SIG-M5 (cell line): ENCODE measurements around the gene ZNF853.
"Not testable (repeated sequence)": the region's sequence is repeated elsewhere in the genome, so short reads cannot be mapped to it uniquely, and the experiment has no call there.

Experiments used
- DNase-seq: peaks from one replicate; lab custom pipeline; 2025; lab: John Stamatoyannopoulos, UW

ZNF853 gene

DNA sequence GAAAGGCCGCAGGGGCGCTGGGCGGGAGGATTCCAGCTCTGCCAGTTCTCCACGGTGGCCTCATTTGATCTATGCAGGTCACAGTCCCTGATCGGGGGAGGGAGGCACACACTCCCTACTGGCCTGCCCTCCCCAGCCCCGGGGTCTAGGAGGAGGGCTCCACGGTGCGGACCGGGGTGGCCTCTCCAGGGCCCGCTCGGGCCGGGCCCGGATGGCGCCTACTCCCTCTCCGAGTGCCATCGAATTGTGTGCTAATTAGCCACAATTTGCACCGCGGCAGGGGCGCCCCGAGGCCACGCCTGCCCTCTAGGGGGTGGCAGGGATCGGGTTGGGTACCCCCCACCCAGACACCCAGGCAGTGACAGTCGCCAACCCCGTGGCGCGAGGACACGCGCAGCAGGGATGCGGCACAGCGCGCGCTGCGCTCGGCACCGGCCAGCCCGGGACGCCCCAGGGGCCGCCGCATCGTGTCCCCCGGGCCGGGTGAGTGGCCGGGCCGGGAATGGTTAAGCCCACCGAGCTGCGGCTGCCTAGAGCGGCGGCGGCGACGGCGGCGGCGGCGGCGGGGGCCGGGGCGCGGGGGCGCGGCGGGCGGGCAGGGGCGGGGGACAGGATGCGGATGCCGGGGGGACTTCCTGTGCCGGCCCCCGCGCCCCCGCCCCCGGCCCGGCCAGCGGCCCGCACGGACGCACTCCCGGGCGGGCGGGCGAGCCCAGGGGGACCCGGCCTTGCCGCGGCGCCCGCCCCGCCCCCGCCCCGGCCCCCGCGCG, at the start of gene ZNF853:
TSS of gene ZNF853 (plus strand) at position 658 of the 770 bp plus-strand sequence. CDS start 565 bp downstream, outside the sequence.
- DNase-seq = no peak

DNA sequence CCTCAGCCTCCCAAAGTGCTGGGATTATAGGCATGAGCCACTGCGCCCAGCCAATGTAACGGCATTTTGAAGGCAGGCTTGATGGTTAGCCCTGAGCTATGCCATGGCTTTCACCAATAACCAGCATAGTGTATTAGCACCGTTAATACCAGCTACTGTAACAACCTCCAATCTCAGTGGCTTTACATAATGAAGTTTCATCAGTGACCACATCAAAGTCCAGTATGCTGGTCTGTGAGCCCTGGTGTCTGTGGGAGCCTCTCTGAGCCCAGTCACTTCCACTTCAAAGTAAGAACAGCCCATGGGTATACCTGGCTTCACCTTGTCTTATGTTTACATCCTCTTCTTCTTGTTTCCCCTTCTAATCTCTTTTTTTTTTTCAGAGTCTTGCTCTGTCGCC, 49.8 kb upstream of the ZNF853 start:
- DNase-seq = no peak

DNA sequence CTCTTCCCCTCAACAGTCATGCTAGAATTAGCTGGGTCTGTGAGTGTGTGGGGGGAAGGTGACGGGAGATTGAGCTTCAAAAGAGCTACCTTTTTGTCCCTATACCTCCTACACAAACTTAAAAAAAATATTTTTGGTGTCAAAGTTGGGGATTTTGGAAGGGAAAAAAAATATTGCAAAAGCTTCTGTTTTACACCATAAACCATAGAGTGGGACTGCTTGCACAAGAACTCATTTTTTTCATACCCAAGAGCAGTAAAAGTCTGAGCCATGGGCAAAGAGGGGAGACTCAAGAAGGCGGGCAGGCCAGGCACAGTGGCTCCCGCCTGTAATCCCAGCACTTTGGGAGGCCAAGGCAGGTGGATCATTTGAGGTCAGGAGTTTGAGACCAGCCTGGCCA, 47.5 kb upstream of the ZNF853 start:
- no peak for DNase-seq

DNA sequence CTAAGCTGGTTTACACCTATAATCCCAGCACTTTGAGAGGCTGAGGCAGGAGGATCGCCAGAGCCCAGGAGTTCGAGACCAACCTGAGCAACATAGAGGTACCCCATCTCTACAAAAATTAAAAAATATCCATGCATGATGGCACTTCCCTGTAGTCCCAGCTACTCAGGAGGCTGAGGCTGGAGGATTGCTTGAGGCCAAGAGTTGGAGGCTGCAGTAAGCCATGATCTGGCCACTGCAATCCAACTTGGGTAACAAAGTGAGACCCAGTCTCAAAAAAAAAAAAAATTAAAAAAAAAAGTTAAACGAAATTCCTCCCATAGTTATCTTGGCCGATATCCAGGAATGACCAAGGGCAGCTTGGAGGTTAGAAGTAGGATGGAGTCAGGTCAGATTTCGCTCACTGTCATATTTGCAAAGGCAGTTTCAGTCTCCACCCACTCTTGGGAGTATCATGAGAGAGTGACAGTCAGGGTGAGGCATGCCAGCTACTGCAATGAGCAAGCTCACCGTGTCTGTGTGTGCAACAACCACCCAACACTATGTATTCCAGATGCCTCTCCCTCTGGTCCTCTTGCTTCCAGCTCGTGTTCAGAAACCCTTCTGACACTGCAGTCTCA, 44.1 kb upstream of the ZNF853 start:
- no peak for DNase-seq

DNA sequence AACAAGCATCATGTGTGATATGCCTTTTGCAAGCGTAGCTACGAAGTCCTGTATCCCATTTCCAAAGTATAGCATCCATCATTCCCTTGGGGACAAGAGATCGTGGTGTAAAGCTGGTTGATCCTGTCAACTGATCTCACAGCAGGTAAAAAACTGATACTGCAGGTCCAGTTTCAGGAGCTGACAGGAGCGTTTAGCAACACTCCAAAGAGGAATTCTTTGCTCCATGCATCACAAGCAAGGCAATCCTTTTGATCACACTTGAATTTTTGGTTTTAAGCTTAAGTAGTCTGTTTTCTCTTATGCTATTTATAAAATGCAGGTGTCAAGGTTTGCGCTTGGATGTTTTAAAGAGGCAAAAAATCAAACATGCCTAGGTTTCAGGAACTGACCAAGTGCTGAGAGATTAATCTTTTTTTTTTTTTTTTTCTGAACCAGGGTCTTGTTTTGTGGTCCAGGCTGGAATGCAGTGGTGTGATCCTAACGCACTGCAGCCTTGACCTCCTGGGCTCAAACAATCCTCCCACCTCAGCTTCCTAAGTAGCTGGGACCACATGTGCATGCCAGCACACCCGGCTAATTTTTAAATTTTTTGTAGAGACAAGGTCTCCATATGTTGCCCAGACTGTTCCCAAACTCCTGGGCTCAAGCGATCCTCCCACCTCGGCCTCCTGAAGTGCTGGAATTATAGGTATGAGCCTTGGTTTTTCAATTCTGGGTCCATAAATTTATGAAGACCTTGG, 40.0 kb upstream of the ZNF853 start:
- DNase-seq = no peak

DNA sequence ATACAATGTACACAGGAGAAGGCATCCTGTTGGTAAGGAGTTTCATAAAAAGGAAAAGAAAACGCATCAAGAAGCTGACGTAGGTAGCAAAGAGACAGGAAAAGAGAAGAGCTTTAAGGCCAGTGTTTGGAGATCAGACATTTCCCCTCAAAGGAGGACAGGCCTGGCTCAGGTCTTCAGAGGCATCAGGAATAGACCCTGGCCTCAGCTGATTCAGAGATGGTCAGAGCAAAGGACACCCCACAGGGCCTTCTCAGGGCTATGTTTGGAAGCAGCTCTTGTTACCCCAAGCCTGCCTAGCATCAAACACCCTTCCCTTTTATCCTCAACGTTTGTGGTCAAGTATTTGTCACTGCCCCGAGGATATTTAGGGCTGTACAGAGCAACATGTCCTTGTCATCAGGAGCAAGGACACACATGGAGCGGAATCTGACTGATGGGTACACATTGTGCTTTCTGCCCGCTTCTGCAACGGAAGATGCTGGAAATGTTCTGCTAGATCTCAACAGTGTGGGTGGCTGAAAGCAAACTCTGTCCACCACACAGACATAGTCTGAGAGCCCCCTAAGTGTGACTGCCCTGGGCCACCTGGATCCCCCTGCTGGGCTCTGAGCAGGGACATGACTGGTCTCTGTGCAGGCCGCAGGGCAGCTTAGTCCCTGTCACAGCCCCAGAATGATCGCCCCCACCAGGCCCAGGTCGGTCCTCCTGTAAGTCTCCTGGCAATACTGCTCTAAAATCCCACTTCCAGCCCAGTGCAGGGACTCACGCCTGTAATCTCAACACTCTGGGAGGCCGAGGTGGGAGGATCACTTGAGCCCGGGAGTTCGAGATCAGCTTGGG, 39.2 kb upstream of the ZNF853 start:
- no peak for DNase-seq

DNA sequence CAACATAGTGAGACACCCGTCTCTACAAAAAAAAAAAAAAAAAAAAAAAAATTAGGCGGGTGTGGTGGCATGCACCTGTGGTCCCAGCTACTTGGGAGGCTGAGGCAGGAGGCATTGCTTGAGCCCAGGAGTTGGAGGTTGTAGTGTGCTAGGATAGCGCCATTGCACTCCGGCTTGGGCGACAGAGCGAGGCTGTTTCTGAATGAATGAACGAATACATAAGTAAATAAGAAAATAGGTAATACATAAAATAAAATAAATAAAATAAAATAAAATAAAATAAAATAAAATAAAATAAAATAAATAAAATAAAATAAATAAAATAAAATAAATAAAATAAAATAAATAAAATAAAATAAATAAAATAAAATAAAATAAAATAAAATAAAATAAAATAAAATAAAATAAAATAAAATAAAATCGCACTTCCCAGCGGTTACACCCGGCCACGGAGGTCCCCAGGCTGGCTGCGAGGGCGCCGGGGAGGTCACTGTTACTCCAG, 38.5 kb upstream of the ZNF853 start:
- not testable (repeated sequence) for DNase-seq

DNA sequence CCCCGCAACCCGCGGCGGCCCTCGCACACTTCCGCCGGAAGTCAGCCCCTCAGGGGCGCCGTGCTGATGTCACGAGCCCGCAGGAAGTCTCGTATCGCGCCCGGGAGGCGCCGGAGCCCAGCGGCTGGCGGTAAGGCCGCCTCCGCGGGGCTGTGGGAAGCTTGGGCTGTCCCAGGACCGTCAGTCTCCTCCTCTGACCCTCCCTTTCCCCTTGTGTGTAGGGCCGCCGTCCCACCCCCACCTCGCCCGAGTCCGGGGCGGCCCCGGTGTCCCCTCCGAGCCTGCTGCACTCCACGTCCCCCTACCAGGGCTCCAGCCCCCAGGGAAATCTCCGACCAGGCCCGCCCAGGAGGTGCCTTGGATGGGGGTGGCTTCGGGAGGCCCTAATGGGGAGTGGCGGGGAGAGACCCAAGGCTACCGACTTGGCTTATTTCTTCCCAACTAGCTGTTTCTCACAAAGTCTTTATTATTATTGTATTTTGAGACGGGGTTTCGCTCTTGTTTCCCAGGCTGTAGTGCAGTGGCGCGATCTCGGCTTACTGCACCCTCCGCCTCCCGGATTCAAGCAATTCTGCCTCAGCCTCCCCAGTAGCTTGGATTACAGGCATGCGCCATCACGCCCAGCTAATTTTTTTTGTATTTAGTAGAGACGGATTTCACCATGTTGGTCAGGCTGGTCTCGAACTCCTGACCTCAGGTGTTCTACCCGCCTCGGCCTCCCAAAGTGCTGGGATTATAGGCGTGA, 37.9 kb upstream of the ZNF853 start, which contains the start of gene ZDHHC4:
TSS of gene ZDHHC4 (plus strand) at position 86 of the 745 bp plus-strand sequence. CDS start 3,108 bp downstream, outside the sequence.
- peak; percentile 14 for DNase-seq

DNA sequence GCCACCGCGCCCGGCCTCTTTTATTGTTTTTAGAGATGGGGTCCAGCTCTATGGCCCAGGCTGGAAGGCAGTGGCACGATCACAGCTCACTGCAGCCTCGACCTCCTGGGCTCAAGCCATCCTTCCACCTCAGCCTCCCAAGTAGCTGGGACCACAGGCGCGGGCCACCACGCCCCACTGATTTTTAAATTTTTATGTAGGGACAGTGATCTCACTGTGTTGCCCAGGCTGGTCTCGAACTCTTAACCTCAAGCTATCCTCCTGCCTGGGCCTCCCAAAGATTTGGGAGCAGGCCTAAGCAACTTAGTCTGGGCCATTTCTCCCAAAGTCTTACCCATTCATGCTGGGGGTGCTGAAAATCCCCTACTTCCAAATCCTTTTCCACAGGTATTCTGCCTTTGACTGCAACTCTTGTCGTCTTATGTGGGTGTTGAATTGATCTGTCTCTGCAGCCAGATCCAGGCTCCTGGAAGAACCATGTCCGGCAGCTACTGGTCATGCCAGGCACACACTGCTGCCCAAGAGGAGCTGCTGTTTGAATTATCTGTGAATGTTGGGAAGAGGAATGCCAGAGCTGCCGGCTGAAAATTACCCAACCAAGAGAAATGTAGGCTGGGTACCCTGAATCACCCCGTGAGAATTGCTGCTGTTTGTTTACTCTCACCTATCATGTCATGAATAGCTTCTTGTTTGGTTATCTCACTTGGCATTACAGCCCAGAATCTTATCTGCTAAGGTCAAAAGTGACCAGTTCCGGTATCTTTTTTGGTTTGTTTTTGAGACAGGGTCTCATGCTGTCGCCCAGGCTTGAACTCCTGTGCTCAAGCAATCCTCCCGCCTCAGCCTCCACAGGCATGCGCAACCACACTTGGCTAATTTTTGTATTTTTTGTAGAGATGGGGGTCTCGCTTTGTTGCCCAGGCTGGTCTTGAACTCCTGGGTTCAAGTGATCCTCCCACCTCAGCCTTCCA, 37.0 kb upstream of the ZNF853 start:
- DNase-seq = no peak

DNA sequence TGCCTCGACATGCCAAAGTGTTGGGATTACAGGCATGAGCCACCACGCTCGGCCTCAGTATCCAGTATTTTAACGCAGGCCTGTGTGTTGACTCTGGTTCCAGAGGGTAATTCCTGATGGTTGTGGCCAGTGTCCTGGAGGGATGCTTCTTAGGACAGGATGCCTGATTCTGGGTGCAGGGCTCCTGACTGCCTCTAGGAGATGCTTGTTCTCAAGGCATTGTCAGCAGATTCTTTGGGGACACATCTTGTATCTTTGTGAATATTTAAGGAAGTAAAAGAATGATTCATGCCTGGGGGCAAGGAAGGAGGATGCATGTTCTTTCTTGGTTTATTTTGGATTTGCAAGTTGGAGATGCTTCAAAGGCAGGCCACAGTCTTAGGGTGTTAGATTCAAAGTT, 36.0 kb upstream of the ZNF853 start:
- DNase-seq = peak; percentile 32

DNA sequence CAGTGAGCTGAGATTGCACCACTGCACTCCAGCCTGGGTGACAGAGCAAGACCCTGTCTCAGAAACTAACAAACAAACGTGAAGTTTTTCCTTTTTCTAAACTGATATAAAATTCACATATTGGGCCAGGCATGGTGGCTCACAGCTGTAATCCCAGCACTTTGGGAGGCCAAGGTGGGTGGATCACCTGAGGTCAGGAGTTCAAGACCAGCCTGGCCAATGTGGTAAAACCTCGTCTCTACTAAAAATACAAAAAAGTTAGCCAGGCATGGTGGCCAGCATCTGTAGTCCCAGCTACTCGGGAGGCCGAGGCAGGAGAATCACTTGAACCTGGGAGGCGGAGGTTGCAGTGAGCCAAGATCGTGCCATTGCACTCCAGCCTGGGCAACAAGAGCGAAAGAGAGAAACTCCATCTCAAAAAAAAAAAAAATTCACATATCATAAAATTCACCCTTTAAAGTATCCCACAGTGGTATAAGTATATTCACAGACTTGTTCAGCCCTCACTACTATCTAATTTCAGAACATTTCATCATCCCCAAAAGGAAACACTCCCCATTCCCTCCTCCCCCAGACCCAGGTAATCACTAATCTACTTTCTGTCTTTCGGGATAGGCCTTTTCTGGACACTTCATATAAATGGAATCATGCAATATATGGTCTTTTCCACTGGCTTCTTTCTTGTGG, 29.5 kb upstream of the ZNF853 start:
- not testable (repeated sequence) for DNase-seq

DNA sequence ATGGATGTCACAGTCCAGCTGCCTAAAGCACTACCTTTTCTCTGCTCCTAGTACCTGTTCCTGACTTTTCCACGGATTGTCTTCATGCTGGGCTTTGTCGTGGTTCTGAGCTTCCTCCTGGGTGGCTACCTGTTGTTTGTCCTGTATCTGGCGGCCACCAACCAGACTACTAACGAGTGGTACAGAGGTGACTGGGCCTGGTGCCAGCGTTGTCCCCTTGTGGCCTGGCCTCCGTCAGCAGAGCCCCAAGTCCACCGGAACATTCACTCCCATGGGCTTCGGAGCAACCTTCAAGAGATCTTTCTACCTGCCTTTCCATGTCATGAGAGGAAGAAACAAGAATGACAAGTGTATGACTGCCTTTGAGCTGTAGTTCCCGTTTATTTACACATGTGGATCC, 26.8 kb upstream of the ZNF853 start:
- DNase-seq = no peak

DNA sequence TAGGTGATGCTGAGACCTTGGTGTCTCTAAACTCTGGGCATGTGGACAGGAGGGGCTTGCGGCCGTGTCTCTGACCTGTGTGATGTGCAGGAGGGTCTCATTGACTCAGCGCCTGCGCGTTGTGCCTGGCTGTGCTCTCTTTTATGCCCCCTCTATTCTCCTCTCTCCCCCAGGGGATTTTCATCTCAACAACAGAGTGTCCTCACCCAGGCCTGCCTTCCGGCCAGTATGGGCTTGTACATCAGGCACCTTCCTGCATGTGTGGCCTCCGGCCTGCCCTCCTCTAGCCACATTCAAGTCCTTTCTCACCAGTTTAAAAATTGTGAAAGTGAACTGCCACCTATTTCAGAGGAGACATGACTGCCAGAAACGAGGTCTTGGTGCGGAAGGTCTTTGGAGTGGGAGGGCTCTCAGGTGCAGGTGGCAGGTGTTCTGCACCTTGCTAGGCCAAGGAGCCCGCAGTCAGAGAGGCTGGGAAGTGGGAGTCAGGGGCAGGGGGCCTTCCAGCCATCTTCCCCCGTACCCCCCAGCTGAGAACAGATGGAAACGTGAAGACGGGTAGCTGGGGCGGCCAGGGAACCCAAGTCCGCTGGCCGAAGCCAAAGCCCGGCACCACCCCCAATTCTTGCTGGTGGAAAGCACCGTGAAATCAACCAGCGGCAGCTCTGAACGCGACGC, 26.1 kb upstream of the ZNF853 start:
- DNase-seq = no peak

DNA sequence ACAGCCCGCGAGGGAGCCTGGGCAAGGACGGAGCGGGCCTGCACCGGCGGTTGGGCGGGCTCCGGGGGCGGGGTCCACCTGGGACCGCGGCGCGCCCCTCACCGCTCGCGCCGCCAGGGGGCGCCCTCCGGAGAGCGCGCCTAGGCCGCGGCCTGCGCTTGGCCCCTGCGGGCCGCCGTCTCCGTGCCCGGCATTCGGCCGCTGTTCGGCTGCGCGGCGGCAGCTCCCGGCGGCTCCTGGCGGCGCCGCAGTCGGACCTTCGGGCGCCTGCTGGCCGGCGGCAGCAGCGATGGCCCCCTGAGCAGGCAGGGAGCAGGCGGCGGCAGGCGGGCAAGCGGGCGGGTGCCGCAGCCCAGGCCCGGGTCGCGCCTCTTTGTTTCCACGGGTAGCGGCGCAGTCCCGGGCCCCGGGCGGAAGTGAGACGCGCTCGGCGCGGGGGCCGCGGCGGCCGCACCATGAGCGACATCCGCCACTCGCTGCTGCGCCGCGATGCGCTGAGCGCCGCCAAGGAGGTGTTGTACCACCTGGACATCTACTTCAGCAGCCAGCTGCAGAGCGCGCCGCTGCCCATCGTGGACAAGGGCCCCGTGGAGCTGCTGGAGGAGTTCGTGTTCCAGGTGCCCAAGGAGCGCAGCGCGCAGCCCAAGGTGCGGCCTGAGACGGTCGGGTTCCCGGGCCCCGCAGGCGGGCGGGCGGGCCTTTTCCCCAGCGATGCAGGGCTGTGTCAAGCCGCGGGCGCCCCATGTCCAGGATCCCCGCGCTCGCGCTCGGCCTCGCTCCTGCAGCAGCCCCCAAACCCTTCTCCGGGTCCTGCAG, 25.4 kb upstream of the ZNF853 start, which contains the start of gene INTS15:
TSS of gene INTS15 (plus strand) at position 193 of the 816 bp plus-strand sequence. CDS start at position 456, 263 bp downstream.
- no peak for DNase-seq

DNA sequence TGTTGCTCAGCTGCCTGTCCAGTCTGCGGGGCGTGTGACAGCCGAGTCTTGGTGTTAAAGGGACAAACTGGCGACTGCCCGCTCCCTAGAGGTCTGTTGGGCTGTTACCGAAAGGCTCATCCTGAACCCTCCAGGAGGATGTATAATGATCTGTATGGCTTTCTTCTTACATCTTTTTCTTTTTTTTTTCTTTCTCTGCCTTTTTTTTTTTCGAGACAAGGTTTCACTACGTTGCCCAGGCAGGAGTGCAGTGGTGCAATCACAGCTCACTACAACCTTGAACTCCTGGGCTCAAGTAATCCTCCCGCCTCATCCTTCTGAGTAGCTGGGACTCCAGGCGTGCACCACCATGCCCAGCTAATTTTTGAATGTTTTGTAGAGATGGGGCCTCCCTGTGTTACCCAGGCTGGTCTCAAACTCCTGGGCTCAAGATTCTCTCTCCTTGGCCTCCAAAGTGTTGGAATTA, 24.7 kb upstream of the ZNF853 start:
- no peak for DNase-seq

DNA sequence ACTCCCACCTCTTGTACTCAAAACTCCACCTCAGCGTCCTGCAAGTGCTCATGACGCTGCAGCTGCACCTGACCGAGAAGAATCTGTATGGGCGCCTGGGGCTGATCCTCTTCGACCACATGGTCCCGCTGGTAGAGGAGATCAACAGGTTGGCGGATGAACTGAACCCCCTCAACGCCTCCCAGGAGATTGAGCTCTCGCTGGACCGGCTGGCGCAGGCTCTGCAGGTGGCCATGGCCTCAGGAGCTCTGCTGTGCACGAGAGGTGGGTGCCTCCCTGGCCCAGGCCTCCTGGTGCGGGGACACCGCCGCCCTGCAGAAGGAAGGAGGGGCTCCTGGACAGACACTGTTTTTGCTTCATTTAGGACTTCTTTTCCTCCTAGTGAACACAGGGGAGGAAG, 15.3 kb upstream of the ZNF853 start:
- no peak for DNase-seq

DNA sequence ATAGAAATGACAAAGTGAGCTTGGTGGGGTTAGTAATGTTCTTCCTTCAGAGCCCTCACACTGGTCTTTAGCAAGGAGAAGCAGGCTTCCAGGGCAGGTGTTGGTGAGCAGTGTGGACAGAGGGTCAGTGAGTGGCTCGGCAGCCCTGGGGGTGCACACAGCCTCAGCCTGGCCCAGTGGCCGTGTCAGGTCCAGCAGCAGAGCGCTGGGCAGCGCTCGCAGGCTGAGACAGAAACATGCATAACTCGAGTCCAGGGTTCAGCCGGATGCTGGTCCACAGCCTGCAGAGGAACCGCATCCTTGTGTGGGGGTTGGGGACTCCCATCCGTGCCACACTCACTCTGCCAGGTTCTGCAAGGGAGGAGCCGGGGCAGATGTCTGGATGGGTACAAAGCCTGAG, 11.0 kb upstream of the ZNF853 start:
- no peak for DNase-seq
